Measurements from ENCODE around the gene SFI1.

DNA sequence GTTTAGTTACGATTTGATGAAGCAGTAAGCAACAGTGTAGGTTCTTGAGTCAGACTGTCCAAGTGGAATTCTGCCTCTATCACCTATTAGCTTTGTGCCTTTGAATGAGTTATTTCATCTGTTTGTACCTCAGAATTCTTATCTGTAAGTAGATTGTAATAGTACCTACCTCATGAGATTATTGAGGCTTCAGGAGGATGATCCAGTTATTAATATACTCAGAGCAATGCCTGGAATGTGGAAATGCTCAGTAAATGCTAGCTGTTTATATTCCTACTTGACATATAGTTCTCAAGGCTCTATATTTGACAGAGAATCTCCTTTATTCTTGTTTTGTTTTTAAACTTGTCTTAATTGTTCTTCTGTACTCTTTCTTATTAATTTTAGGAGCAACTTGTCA lies 70.1 kb downstream of the SFI1 start:
- TF ChIP-seq, protein P1, sequence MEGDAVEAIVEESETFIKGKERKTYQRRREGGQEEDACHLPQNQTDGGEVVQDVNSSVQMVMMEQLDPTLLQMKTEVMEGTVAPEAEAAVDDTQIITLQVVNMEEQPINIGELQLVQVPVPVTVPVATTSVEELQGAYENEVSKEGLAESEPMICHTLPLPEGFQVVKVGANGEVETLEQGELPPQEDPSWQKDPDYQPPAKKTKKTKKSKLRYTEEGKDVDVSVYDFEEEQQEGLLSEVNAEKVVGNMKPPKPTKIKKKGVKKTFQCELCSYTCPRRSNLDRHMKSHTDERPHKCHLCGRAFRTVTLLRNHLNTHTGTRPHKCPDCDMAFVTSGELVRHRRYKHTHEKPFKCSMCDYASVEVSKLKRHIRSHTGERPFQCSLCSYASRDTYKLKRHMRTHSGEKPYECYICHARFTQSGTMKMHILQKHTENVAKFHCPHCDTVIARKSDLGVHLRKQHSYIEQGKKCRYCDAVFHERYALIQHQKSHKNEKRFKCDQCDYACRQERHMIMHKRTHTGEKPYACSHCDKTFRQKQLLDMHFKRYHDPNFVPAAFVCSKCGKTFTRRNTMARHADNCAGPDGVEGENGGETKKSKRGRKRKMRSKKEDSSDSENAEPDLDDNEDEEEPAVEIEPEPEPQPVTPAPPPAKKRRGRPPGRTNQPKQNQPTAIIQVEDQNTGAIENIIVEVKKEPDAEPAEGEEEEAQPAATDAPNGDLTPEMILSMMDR (IDR thresholded peaks at IDR 0.05): no peak
- TF ChIP-seq EZH2 (IDR thresholded peaks at IDR 0.05; ENCODE audit: borderline replicate concordance, insufficient read depth, low read depth, low read length, poor library complexity, severe bottlenecking): no peak

Data from B cell (primary cell).